HCT116 (cell line): Measurements from ENCODE around the gene DMD.

Experiments used
- CTCF ChIP-seq, 3 experiments: fragments of 200-600 bp in 1 of 3; sonication (generic) in 1 of 3; IDR thresholded peaks in 2 of 3; conservative IDR thresholded peaks in 1 of 3; 2 replicates each; pipeline ENCODE4 v1.5.1; 2012 to 2017; ENCODE audit warnings: low read depth in 2 of 3, low read length in 2 of 3, antibody characterized with exemption in 1 of 3, borderline replicate concordance in 1 of 3, control low read depth in 1 of 3, mild to moderate bottlenecking in 1 of 3, mixed read lengths in 1 of 3, mixed run types in 1 of 3, moderate library complexity in 1 of 3; ENCODE audit not compliant: insufficient read depth in 1 of 3
- ELF1 ChIP-seq: IDR thresholded peaks from 2 replicates; pipeline ENCODE4 v1.6.1; 2012; ENCODE audit warnings: low read depth, borderline replicate concordance
- EZH2 ChIP-seq: fragments of 200-600 bp; sonication (generic); IDR thresholded peaks from 2 replicates; pipeline ENCODE4 v1.6.1; 2017; ENCODE audit warnings: antibody characterized with exemption, mixed run types
- EZH2phosphoT487 ChIP-seq: fragments of 200-600 bp; IDR thresholded peaks from 2 replicates; pipeline ENCODE4 v1.6.1; 2018; ENCODE audit warnings: antibody characterized with exemption, borderline replicate concordance
- JUND ChIP-seq: IDR thresholded peaks from 2 replicates; pipeline ENCODE4 v1.6.1; 2012
- POLR2A ChIP-seq: IDR thresholded peaks from 2 replicates; pipeline ENCODE4 v1.7.0; 2011; ENCODE audit warnings: borderline replicate concordance; ENCODE audit not compliant: insufficient read depth, insufficient read length; ENCODE audit errors: extremely low read depth

GRCh38 chrX:31266203-31267076 is 1944.9 kb downstream of the DMD start:
- TF ChIP-seq POLR2A: no peak
- TF ChIP-seq JUND: no peak
- no peak for TF ChIP-seq CTCF (IDR thresholded peaks at IDR 0.05 in 2 of 3, conservative IDR thresholded peaks at IDR 0.05 in 1 of 3; ENCODE audit: borderline replicate concordance in 1 of 3, insufficient read depth in 1 of 3, low read depth in 2 of 3, low read length in 2 of 3)
- TF ChIP-seq EZH2phosphoT487: no peak
- no peak for TF ChIP-seq ELF1
- TF ChIP-seq EZH2: no peak
